HepG2 (cell line): ENCODE data around the gene HEXD. TPM values are rescaled to one million over a fixed set of nuclear protein-coding genes. Genes with fewer than 3 reads are reported as not detected.

Experiments used
- ARID4A ChIP-seq: sonication (generic); formaldehyde crosslinking; IDR thresholded peaks from 2 replicates; pipeline ENCODE4 v1.5.0; 2020; ENCODE audit warnings: mild to moderate bottlenecking, missing genetic modification reagents, borderline replicate concordance
- BATF2 ChIP-seq: sonication (generic); formaldehyde crosslinking; IDR thresholded peaks from 2 replicates; pipeline ENCODE4 v1.8.0; 2022; ENCODE audit warnings: mild to moderate bottlenecking, missing genetic modification reagents, moderate library complexity
- CHD4 ChIP-seq: fragments of 200-600 bp; sonication (generic); IDR thresholded peaks from 2 replicates; pipeline ENCODE4 v1.7.0; 2017; ENCODE audit warnings: mild to moderate bottlenecking, low read length, borderline replicate concordance
- IRX3 ChIP-seq: sonication (generic); formaldehyde crosslinking; IDR thresholded peaks from 2 replicates; pipeline ENCODE4 v1.8.1; 2023; ENCODE audit warnings: mild to moderate bottlenecking, low read depth, missing genetic modification reagents, borderline replicate concordance
- NONO ChIP-seq, 2 experiments: fragments of 450-650 bp in 1 of 2; sonication (generic) in 1 of 2; formaldehyde crosslinking in 1 of 2; IDR thresholded peaks in 1 of 2; conservative IDR thresholded peaks in 1 of 2; 2 replicates each; pipeline versions ENCODE4 v1.6.1 to v1.8.0; 2017 to 2022; ENCODE audit warnings: mild to moderate bottlenecking in 1 of 2, missing genetic modification reagents in 1 of 2, moderate library complexity in 1 of 2
- POLR2AphosphoS5 ChIP-seq: IDR thresholded peaks from 2 replicates; pipeline ENCODE4 v1.6.1; 2012; ENCODE audit warnings: low read depth, low read length
- RBFOX2 ChIP-seq: fragments of 200-400 bp; formaldehyde crosslinking; IDR thresholded peaks from 2 replicates; pipeline ENCODE4 v1.6.1; 2017; ENCODE audit warnings: low read depth, mild to moderate bottlenecking, low read length
- SKIL ChIP-seq: sonication (generic); formaldehyde crosslinking; IDR thresholded peaks from 2 replicates; pipeline ENCODE4 v1.8.0; 2022; ENCODE audit warnings: missing genetic modification reagents, mild to moderate bottlenecking, moderate library complexity, borderline replicate concordance
- SMAD9 ChIP-seq: sonication (generic); formaldehyde crosslinking; IDR thresholded peaks from 2 replicates; pipeline ENCODE4 v1.5.1; 2020; ENCODE audit warnings: mild to moderate bottlenecking, missing genetic modification reagents
- SNAPC2 ChIP-seq: sonication (generic); formaldehyde crosslinking; IDR thresholded peaks from 2 replicates; pipeline ENCODE4 v1.8.1; 2022; ENCODE audit warnings: mild to moderate bottlenecking, missing genetic modification reagents
- ZBED4 ChIP-seq: sonication (generic); formaldehyde crosslinking; IDR thresholded peaks from 2 replicates; pipeline ENCODE4 v1.4.0; 2020; ENCODE audit warnings: missing genetic modification reagents, borderline replicate concordance
- ZFP41 ChIP-seq: sonication (generic); formaldehyde crosslinking; IDR thresholded peaks from 2 replicates; pipeline ENCODE4 v1.4.0; 2020; ENCODE audit warnings: mild to moderate bottlenecking, missing genetic modification reagents, borderline replicate concordance
- ZHX1 ChIP-seq: sonication (generic); formaldehyde crosslinking; IDR thresholded peaks from 2 replicates; pipeline ENCODE4 v1.8.1; 2022; ENCODE audit warnings: low read depth, mild to moderate bottlenecking, missing genetic modification reagents
- polyA plus RNA-seq, 8 experiments: library from polyadenylated mRNA; depleted of rRNA in 3 of 8; stranded (reverse) in 7 of 8; unstranded in 1 of 8; fragments of >200 nt; fragmentation: Illumina TruSeq in 4 of 8; extraction: Trizol in 4 of 8; gene quantifications; 2 replicates each; pipeline versions ENCODE4 v1.2.1 to v1.2.3, GENCODE V29; 2011 to 2016; ENCODE audit warnings: low read depth in 4 of 8, missing spikeins in 1 of 8, mixed read lengths in 1 of 8; ENCODE audit not compliant: insufficient read depth in 1 of 8
- total RNA-seq, 5 experiments: library from RNA; depleted of rRNA; stranded (reverse); fragments of >200 nt; fragmentation: Illumina TruSeq; extraction: Trizol; gene quantifications; 2 replicates each; pipeline ENCODE4 v1.2.3, GENCODE V29; 2016; ENCODE audit warnings: low read depth in 1 of 5

Gene HEXD
- total and polyA plus RNA-seq, 2 of the 13 experiments (the other 11 are each of a cell fraction or from before 2014, with no cell fraction given) = 22.3 to 41.8 TPM

- TF ChIP-seq ARID4A (CRISPR knock-in tag) (peak; percentile 67), IRX3 (CRISPR knock-in tag) (no peak), ZHX1 (no peak), CHD4 (no peak), RBFOX2 (peak; percentile 48; the same call in 1 of the 2 replicates), ZBED4 (no peak), NONO (IDR thresholded peaks at IDR 0.05) (no peak), NONO (CRISPR knock-in tag; conservative IDR thresholded peaks at IDR 0.05) (no peak), ZFP41 (no peak), SMAD9 (no peak), SNAPC2 (CRISPR knock-in tag) (no peak), POLR2AphosphoS5 (peak; percentile 44; the same call in 1 of the 2 replicates), BATF2 (CRISPR knock-in tag) (no peak), SKIL (CRISPR knock-in tag) (no peak)
These were observed 42.0 kb upstream of the HEXD start (continued) for GRCh38 chr17:82376042-82376730.
